NCI-H748 (cell line): ENCODE results near the gene PCDHGB2.
A peak's percentile ranks its signal among the peaks of the same experiment; 100 is the strongest.
"Not testable (repeated sequence)": the region's sequence is repeated elsewhere in the genome, so short reads cannot be mapped to it uniquely, and the experiment has no call there.

Experiments
- DNase-seq: peaks from one replicate; lab custom pipeline; 2025; ENCODE audit not compliant: unreplicated experiment; lab: John Stamatoyannopoulos, UW

The PCDHGB2 gene

DNA sequence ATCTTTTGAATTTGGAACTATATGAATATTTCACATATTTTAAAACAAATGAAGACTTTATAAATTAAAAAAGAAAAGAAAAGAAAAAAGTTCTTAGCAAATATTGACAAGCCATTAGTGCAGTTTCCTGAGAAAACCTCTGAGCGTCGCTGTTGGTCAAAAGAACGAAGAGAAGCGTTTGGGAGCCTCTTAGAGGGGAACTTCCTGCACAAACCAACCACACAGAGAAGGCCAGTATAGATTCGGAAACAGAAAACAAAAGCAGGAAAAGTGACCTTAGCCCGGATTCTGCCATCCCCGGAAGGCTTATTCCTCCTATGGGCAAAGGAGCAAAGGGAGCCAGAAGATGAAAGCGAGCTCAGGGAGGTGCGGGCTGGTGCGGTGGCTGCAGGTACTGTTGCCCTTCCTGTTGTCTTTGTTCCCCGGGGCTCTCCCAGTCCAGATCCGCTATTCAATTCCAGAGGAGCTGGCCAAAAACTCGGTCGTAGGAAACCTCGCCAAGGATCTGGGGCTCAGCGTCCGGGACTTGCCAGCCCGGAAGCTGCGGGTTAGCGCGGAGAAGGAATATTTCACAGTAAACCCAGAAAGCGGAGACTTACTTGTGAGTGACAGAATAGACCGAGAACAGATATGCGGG is at the start of gene PCDHGB2:
TSS of gene PCDHGB2 (plus strand) at position 205 of the 637 bp plus-strand sequence. CDS start at position 347, 142 bp downstream.
- no peak for DNase-seq

DNA sequence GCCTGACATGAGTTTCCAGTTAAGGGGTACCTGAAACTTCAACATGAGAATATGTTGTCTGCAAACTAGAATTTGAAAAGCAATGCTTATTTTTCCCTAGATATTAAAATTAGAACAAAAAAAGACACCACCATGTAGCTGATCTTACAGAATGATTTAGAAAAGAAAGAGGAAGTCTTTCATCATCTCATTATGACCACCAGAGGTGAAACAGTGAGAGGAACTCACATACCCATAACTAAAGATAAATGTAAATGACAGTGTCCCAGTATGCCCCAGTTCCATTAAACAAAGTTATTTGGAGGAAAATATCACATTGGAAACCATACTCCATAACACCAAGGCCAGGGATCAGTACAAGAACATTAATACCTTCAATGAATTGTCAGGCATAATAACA is 46.1 kb upstream of the PCDHGB2 start:
- no peak for DNase-seq

DNA sequence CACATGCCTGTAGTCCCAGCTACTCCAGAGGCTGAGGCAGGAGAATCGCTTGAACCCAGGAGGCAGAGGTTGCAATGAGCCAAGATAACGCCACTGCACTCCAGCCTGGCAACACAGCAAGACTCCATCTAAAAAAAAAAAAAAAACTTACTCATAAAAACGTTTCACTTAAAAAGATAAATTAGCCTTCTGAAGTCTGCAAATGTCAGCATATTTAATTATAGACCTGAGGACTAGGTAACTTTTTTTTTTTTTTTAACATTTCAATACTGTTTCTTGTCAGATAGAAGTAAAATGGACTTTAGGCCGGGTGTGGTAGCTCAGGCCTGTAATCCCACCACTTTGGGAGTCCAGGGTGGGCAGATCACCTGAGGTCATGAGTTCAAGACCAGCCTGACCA is 42.8 kb upstream of the PCDHGB2 start:
- not testable (repeated sequence) for DNase-seq

- no peak for DNase-seq
These were observed 40.6 kb upstream of the PCDHGB2 start for GRCh38 chr5:141319202-141319601.

GRCh38 chr5:141319699-141320098 is 40.1 kb upstream of the PCDHGB2 start:
- no peak for DNase-seq

GRCh38 chr5:141320225-141321169 is 39.3 kb upstream of the PCDHGB2 start, which contains the start of gene TAF7:
Gene TAF7, minus strand, starts transcription at chr5:141320784. Its CDS starts 740 bp downstream, at chr5:141320044.
- DNase-seq = peak; percentile 94

GRCh38 chr5:141322261-141322660 is 37.5 kb upstream of the PCDHGB2 start:
- DNase-seq = no peak

DNA sequence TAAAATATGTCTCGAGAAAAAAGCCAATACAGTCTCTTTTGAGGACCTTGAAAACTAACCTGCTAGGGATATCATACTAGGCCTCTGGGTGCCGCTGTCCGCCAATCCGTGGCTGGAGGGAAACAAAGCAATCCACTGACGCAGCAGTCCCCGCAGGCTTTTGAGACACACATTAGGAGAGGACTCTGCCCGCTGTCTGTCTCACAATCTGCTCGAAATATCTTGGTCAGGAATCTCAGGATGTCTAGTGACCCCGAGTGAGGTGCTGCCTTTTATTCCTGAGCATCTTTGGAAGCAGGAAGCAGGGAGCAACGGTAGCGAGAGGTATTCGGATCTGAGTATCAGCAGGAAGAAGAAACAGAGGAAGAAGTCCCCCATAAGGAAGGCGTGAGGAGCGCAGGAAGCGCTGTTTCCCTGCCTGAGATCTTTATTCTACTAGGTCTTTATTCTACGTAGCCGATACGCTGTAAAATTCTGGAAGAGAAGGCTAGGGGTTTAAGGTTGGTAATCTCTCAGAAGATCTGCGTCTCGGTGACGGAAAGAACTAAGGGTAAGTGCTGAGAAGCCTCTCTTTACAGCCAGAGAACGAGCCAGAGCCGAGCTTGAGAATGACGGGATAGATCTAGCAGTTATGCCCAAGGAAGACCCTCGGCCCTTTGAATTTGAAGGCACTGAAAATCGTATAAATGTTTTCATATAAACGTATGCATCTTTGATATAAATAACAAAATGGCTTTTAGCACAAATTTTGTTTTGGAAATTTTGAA is 33.5 kb upstream of the PCDHGB2 start:
- peak; percentile 90 for DNase-seq

- no peak for DNase-seq
These were observed 31.6 kb upstream of the PCDHGB2 start for GRCh38 chr5:141328231-141328630.

- peak; percentile 36 for DNase-seq
These were observed 29.3 kb upstream of the PCDHGB2 start, which contains the start of gene PCDHGA1 for GRCh38 chr5:141330299-141331080. Gene PCDHGA1, plus strand, starts transcription at chr5:141330514.

- DNase-seq = not testable (repeated sequence)
These were observed 27.2 kb upstream of the PCDHGB2 start for GRCh38 chr5:141332571-141332970.

- peak; percentile 30 for DNase-seq
These were observed 21.1 kb upstream of the PCDHGB2 start, which contains the start of gene PCDHGA2 for GRCh38 chr5:141338538-141339306. Gene PCDHGA2, plus strand, starts transcription at chr5:141338760.

- not testable (repeated sequence) for DNase-seq
These were observed 18.9 kb upstream of the PCDHGB2 start for GRCh38 chr5:141340781-141341354.

DNA sequence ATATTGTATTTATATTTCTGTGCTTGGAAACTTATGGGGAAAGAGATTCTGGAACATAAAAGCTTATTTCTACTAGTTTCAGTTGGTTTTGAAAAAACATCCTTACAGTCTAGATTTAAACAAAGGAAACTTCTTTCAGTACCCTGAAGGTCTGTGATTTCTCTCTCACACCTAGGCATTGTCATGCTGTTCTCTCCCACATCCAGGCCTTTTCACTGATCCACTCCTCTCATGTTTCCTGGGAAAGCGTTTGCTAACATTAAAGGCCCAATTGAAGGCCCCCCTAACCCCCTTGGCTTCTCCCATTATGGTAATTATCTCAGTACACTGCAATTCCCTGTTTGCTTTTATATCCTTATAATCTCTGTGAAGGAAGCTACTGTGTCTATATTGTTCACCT is 17.0 kb upstream of the PCDHGB2 start:
- DNase-seq = no peak

GRCh38 chr5:141343242-141343952 is 16.4 kb upstream of the PCDHGB2 start, which contains the start of gene PCDHGA3:
Gene PCDHGA3, plus strand, starts transcription at chr5:141343829. Its CDS starts 205 bp downstream, at chr5:141344034.
- peak; percentile 39 for DNase-seq

DNA sequence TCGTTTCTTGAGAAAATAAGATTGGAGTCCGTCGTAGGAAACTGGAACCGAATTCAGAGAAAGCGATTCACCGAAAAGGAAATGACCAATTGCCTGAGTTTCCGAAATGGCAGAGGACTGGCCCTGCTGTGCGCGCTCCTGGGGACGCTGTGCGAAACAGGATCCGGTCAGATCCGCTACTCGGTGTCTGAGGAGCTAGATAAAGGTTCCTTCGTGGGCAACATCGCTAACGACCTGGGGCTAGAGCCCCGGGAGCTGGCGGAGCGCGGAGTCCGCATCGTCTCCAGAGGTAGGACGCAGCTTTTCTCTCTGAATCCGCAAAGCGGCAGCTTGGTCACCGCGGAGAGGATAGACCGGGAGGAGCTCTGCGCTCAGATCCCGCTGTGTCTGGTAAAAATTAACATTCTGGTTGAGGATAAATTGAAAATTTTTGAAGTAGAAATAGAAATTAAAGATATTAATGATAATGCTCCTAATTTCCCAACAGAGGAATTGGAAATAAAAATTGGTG is 15.8 kb upstream of the PCDHGB2 start:
- no peak for DNase-seq

- no peak for DNase-seq
These were observed 14.5 kb upstream of the PCDHGB2 start for GRCh38 chr5:141345327-141345726.

- DNase-seq = not testable (repeated sequence)
These were observed 13.8 kb upstream of the PCDHGB2 start for GRCh38 chr5:141346017-141346416.
